ENCODE results near the gene ENTPD8. TPM values are rescaled to one million over a fixed set of nuclear protein-coding genes. Genes with fewer than 3 reads are reported as not detected.
A peak's percentile ranks its signal among the peaks of the same experiment; 100 is the strongest.

ENTPD8 gene
- total RNA-seq, 8 experiments from 2014 or later = 0.08 to 0.52 (median 0.21) TPM; not detected in 2

DNA sequence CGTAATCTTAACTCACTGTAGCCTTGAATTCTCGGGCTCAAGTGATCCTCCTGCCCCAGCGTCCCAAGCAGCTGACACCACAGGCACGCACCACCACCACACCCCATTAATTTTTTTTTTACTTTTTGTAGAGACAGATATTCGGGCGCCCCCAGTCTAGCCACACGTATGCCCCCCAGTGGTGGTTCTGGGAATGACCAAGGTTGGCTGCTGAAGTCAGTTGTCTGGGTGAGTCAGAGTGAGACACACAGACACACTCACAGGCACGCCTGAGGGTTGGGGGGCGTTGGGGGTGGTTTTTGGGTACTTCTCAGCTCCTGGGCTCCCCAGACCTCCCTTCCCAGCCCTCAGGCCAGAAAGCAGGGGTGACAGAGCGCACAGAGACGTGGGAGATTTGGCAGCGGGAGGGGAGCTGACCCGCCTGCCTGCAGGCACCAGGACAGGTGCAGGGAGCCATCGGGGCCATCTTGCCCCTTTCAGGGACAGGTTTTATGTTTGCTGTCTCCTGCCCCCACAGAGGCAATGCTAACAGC lies 4.2 kb upstream of the ENTPD8 start:
- peak; percentile 40 to 74 (median 48) for ATAC-seq (replicated peaks in 6 of 8)
- peaks cover 4 to 8% of the 10 kb centered on the region in 2 donors for H3K4me1 ChIP-seq (replicated peaks in 1 of 2)
- 0 to 69% (median 0%) methylated on average over 1 to 7 of the region's 14 CpGs; no CpG with 5 or more reads in 3 of the 10 experiments for WGBS, 10 experiments

DNA sequence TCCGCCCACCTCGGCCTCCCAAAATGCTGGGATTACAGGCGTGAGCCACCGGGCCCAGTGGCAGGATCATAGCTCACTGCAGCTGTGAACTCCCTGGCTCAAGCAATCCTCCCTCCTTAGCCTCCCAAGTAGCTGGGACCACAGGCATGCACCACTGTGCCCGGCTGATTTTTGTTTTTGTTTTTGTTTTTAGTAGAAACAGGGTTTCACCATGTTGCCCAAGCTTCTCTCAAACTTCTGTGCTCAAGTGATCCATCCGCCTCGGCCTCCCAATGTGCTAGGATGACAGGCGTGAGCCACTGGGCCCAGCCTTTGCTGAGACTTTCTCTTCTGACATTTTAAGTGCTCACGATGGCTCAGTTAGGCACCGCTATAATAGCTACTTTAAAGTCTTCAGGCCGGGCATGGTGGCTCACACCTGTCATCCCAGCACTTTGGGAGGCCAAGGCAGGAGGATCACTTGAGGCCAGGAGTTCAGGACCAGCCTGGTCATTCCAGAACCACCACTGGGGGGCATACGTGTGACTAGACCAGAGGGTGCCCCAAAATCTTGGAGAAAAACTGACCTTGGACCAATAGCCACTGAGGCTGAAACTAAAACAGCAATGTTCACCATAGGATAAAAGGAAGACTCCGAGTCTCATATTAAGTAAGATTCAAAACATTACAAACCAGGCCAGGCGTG lies 3.1 kb upstream of the ENTPD8 start:
- no peak for ATAC-seq (replicated peaks in 6 of 8)
- in situ Hi-C loops (cut with MboI; ENCODE audit: low pct_unique_long_range_greater_than_20kb in 2 of 9, low sequenced_read_pairs in 9 of 9, unreplicated experiment in 9 of 9) = loop anchor here in 1 of 9 experiments (25.0 kb wide), 1 partner anchor 157 kb away; the partner anchor contains the start of gene TOR4A
- 62 to 100% (median 86%) methylated on average over 1 to 9 of the region's 14 CpGs; no CpG with 5 or more reads in 4 of the 10 experiments for WGBS, 10 experiments
- Histone ChIP-seq H3K4me1 (replicated peaks in 1 of 2) (peaks cover 4 to 8% of the 10 kb centered on the region in 2 donors), H3K27ac (no peak overlapping the region), H3K4me3 (no peak overlapping the region)

More for the DNA sequence above, 4.2 kb upstream of the ENTPD8 start:
- H3K4me3 ChIP-seq = no peak overlapping the region
- no peak overlapping the region for H3K27ac ChIP-seq
- in situ Hi-C loops (cut with MboI; ENCODE audit: low pct_unique_long_range_greater_than_20kb in 2 of 9, low sequenced_read_pairs in 9 of 9, unreplicated experiment in 9 of 9) = loop anchor here in 1 of 9 experiments (25.0 kb wide), 1 partner anchor 158 kb away; the partner anchor contains the start of gene TOR4A

DNA sequence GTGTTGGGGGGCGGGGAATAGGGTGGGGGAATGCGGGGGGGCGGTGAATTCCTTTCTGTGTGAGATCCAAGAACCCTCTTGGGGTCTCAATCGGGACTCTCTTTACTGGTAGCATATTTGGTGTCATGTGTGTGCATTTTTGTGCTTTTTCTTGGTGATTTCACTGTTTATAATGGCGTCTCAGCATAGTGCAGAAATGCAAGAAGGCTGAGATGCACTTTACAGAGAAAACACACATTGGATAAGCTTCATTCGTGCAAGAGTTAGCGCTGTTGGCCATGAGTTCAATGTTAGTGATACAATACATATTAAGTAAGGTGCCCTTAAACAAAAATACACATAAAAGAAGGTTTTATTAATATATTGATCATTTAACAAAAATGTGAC lies 771 bp upstream of the ENTPD8 start:
- Histone ChIP-seq H3K4me3 (peak overlapping the region in 1 of 5 donors; percentile 21), H3K4me1 (replicated peaks in 1 of 2) (peaks cover 4 to 8% of the 10 kb centered on the region in 2 donors), H3K27ac (no peak overlapping the region)
- in situ Hi-C loops (cut with MboI; ENCODE audit: low pct_unique_long_range_greater_than_20kb in 2 of 9, low sequenced_read_pairs in 9 of 9, unreplicated experiment in 9 of 9) = loop anchor here in 1 of 9 experiments (25.0 kb wide), 1 partner anchor 155 kb away; the partner anchor contains the start of gene TOR4A
- no peak for ATAC-seq (replicated peaks in 6 of 8)
- 0 to 70% (median 30%) methylated on average over 1 to 4 of the region's 7 CpGs; no CpG with 5 or more reads in 1 of the 10 experiments for WGBS, 10 experiments

DNA sequence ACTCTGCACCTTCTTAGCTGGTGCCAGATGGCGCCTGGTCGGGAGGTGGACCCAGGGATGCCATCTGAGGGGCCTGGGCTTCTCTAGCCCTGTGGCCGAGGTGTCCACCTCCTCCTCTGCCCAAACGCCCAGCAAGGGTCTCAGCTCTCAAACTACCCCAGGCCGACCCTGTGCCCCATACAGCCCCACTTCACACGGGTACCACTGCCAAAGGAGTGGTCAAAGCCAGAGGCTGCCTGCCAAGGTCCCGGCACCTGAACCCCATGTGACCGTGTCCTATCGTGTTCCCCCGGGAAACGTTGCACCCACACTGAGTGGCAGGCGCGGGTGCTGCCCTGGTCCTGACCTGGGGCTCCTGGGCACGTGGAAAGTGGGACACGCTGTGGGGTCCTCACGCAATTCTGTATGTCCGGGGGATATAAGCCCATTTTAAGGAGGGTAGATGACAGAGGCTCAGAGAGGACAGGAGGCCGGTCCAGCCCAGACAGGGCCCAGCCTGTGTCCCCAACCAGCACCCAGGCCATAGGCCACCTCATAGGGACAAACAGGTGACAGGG lies 1.9 kb downstream of the ENTPD8 start:
- Histone ChIP-seq H3K4me1 (replicated peaks in 1 of 2) (peaks cover 0 to 4% of the 10 kb centered on the region in 2 donors), H3K4me3 (no peak overlapping the region), H3K27ac (no peak overlapping the region)
- 56 to 100% (median 80%) methylated on average over 2 to 3 of the region's 18 CpGs; no CpG with 5 or more reads in 5 of the 10 experiments for WGBS, 10 experiments
- in situ Hi-C loops (cut with MboI; ENCODE audit: low pct_unique_long_range_greater_than_20kb in 2 of 9, low sequenced_read_pairs in 9 of 9, unreplicated experiment in 9 of 9) = loop anchor here in 1 of 9 experiments (25.0 kb wide), 1 partner anchor 152 kb away; the partner anchor contains the start of gene TOR4A
- no peak for ATAC-seq (replicated peaks in 6 of 8)

DNA sequence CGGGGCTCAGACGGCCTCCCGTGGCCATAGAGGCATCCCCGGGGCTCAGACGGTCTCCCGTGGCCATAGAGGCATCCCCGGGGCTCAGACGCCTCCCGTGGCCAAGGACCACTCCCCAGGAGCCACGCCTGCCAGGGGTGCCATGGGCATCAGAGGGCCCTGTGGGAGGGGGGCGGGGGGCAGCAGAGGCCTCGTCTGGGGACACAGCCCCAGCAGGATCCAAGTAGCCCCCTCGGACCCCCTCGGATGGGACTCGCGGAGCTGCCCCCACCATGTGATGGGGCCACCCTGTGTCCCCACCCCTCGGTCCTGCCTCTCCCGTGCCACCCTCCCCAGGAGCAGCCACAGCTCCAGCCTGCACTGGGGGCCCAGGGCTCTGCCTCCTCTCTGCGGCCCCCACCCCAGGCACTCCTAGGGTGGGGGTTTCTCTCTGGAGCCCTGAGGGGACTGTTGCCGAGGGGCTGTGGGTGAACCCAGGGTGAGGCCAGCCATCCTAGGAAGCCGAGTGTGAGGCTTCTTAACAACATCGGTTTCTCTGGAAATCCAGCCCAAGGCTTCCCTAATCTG lies 2.5 kb downstream of the ENTPD8 start:
- no peak for ATAC-seq (replicated peaks in 6 of 8)
- Histone ChIP-seq H3K4me3 (no peak overlapping the region), H3K27ac (no peak overlapping the region), H3K4me1 (replicated peaks in 1 of 2) (peaks cover 0 to 4% of the 10 kb centered on the region in 2 donors)
- 20 to 80% methylated on average over 1 of the region's 22 CpGs; no CpG with 5 or more reads in 8 of the 10 experiments for WGBS, 10 experiments
- in situ Hi-C loops (cut with MboI; ENCODE audit: low pct_unique_long_range_greater_than_20kb in 2 of 9, low sequenced_read_pairs in 9 of 9, unreplicated experiment in 9 of 9) = loop anchor here in 1 of 9 experiments (25.0 kb wide), 1 partner anchor 151 kb away; the partner anchor contains the start of gene TOR4A

DNA sequence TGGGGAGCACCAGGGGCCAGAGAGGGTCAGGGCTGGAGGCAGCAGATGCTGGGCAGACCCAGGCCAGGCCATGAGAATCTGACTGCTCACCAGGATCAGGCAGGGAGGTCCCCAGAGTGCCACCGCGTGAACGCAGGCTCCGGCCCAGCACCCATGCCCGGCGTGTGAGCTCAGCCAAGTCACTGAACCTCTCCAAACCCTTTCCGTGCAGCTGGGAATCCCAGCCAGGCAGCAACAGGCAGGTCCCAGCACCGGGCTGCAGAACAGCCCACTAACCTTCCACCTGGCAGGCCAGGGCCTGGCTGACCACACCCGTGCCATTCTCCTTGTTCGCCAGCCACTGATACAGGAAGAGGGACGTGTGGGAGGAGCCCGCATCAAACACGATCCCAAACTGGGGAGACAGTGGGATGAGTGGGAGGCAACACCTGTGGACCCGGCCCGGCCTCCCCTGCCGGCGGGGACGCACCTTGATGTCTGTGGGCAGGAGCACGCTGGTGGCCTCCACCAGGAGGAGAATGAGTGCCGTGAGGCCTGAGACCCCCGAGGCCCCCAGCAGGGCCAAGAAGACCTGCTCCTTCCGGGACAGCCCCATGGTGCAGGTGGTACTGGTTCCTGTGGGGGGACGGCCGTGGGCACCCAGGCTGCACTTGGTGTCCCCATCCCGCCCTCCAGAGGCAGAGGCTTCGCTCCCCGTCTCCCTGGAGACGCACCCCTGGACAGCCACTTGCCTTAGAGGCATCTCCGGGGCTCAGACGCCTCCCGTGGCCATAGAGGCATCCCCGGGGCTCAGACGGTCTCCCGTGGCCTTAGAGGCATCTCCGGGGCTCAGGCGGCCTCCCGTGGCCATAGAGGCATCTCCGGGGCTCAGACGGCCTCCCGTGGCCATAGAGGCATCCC lies 3.2 kb downstream of the ENTPD8 start:
- H3K4me1 ChIP-seq (replicated peaks in 1 of 2) = peaks cover 0 to 4% of the 10 kb centered on the region in 2 donors
- in situ Hi-C loops (cut with MboI; ENCODE audit: low pct_unique_long_range_greater_than_20kb in 2 of 9, low sequenced_read_pairs in 9 of 9, unreplicated experiment in 9 of 9) = loop anchor here in 1 of 9 experiments (25.0 kb wide), 1 partner anchor 151 kb away; the partner anchor contains the start of gene TOR4A
- WGBS, 10 experiments = 0 to 84% (median 75%) methylated on average over 1 to 6 of the region's 40 CpGs; no CpG with 5 or more reads in 6 of the 10 experiments
- H3K27ac ChIP-seq = no peak overlapping the region
- H3K4me3 ChIP-seq = no peak overlapping the region
- no peak for ATAC-seq (replicated peaks in 6 of 8)

DNA sequence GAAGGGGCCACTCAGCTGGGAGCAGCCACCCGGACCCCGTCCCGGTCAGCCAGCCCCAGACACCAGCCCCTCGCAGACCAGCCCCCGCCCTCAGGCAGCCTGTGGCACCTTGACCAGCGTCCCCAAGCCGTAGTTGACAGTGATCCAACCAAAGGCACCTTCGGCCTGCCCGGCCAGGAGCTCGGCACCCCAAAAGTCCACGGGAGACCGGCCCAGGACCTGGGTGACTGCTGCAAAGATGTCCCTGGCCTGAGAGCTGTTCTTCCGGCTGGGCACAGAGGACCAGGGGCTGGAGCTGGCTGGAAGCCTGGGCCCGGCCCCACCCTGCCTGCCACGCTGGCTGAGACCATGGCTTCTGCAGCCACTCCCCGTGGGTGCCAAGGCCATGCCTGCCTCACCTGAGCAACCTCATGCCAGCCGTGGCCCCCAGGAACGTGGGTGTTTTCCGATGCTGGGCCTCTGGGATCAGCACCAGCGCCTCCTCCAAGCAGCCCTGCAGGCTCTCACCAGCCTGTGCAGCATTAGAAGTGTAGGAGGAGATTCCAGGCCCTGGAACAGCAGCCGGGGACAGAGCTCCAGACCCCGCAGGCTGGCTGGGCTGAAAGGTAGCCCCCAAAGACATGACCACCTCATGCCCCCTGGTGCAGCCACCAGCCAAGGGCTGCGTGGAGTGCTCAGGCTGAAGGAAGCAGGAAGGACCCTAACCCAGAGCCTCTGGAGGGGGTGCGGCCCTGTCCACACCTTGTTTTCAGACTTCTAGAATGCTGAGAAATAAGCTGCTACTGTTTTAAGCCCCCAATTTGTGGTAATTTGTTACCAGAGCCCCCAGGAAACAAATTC lies 4.2 kb downstream of the ENTPD8 start:
- Histone ChIP-seq H3K4me1 (replicated peaks in 1 of 2) (peaks cover 0 to 4% of the 10 kb centered on the region in 2 donors), H3K27ac (no peak overlapping the region), H3K4me3 (no peak overlapping the region)
- WGBS, 10 experiments = 57 to 64% (median 60%) methylated on average over 1 to 5 of the region's 24 CpGs; no CpG with 5 or more reads in 7 of the 10 experiments
- in situ Hi-C loops (cut with MboI; ENCODE audit: low pct_unique_long_range_greater_than_20kb in 2 of 9, low sequenced_read_pairs in 9 of 9, unreplicated experiment in 9 of 9) = loop anchor here in 1 of 9 experiments (25.0 kb wide), 1 partner anchor 150 kb away; the partner anchor contains the start of gene TOR4A
- ATAC-seq (replicated peaks in 6 of 8) = no peak

DNA sequence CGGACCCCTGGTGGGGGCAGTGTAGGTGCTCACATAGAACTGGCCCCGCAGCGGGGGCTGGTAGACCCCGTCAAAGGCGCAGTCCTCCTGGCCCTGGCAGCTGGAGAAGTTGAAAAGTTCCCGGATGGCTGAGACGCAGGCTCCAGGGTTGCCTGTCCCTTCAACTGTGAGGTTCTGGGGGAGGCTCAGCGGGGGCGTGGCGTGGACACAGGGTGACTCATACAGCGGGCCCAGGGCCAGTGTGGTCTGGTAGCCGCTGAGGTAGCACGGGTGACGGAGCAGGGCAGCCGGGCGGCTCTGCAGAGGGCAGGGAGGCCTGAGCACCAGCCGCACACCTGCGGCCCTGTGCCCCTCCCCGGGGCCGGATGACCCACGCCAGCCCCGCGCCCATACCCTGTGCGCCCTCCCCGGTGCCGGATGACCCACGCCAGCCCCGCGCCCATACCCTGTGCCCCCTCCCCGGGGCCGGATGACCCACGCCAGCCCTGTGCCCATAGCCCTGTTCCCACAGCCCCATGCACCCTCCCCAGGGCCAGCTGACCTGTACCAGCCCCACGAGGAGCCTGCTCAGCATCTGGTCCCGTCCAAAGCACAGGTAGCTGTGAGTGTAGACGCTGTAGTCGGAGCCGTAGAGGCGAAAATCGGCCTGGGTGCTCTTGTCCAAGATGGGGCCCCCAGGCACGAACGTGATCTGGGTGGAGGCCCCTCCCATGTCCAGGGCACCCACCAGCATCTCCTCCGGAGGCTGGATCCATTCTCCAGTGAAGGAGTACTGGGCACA lies 5.0 kb downstream of the ENTPD8 start:
- WGBS, 10 experiments = 65 to 100% methylated on average over 1 to 4 of the region's 42 CpGs; no CpG with 5 or more reads in 8 of the 10 experiments
- ATAC-seq (replicated peaks in 6 of 8) = peak; percentile 61 to 97 (median 72)
- no peak overlapping the region for H3K4me3 ChIP-seq
- H3K27ac ChIP-seq = no peak overlapping the region
- in situ Hi-C loops (cut with MboI; ENCODE audit: low pct_unique_long_range_greater_than_20kb in 2 of 9, low sequenced_read_pairs in 9 of 9, unreplicated experiment in 9 of 9) = loop anchor here in 1 of 9 experiments (25.0 kb wide), 1 partner anchor 149 kb away; the partner anchor contains the start of gene TOR4A
- no peaks in the 10 kb centered on the region for H3K4me1 ChIP-seq (replicated peaks in 1 of 2)

DNA sequence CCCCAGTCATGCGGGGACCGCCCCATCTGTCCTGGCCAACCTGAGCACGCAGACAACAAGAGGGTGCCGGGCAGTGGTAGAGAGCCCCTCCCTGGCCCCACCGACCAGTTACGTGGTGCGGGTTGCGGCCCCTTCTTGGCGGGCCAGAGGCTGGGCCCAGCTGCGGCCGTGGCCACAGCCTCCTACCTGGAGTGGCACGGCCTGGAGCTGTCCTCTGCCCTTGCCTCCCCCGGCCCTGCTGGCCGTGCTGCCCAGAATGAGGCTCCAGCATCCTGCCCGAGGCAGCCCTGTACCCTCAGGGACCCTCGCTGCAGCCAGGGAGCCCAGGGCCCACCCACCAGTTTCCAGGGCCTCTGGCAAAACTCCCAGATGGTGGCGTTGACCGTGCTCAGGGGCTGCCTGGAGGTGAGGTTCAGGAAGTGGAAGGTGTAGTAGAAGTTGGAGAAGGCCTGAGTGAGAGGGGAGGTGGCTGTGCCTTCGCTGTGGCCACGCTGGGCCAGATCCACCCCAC lies 5.7 kb downstream of the ENTPD8 start:
- in situ Hi-C loops (cut with MboI; ENCODE audit: low pct_unique_long_range_greater_than_20kb in 2 of 9, low sequenced_read_pairs in 9 of 9, unreplicated experiment in 9 of 9) = loop anchor here in 1 of 9 experiments (25.0 kb wide), 1 partner anchor 148 kb away; the partner anchor contains the start of gene TOR4A
- WGBS, 10 experiments = 80% methylated on average over 2 to 3 of the region's 20 CpGs; no CpG with 5 or more reads in 8 of the 10 experiments

DNA sequence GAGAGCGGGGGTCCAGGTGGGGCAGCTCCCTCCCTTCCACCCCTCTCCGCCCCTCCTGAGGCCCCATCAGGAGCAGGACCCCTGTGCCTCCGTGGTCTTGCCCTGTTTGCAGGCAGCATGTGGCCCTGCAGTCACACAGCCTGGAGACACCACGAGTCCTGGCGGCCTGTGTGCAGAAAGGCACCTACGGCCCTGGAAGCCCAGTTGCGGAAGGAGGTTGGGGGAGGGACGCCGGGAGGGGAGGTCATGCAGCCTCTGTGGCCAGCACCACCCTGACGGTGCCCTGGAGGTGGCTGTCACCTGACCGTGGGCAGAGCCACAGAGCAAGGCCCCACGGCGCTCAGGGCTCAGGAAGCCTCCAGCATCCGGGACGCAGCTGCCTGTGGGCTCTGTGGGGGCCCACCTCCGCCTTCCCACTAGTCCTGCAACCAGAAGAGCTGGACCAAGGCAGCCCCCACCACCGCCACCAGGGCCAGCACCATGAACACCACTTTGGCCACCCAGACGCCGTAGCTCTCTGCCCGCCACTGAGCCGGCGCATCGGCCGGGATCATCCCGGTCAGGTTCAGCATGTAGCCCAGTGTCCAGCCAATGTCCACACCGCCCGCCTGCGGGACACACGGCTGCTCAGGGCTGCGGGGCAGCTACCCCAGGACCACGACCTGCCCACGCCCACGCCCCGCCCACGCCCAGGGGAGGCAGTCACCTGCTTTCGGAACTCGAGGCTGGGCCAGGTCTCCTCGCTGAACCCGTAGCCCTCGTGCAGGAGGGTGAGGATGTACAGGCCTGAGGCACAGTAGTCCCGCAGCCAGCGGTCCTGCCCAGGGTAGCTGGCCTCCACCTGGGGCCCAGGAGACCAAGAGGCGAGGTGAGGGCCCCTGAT lies 6.4 kb downstream of the ENTPD8 start:
- 60 to 75% (median 67%) methylated on average over 1 to 3 of the region's 43 CpGs; no CpG with 5 or more reads in 7 of the 10 experiments for WGBS, 10 experiments
- in situ Hi-C loops (cut with MboI; ENCODE audit: low pct_unique_long_range_greater_than_20kb in 2 of 9, low sequenced_read_pairs in 9 of 9, unreplicated experiment in 9 of 9) = loop anchor here in 1 of 9 experiments (25.0 kb wide), 1 partner anchor 147 kb away; the partner anchor contains the start of gene TOR4A
- no peak overlapping the region for H3K4me3 ChIP-seq
- no peak overlapping the region for H3K27ac ChIP-seq
- ATAC-seq (replicated peaks in 6 of 8) = peak in 1 of 8 experiments; percentile 2
- no peaks in the 10 kb centered on the region for H3K4me1 ChIP-seq (replicated peaks in 1 of 2)

More for the DNA sequence above, 5.7 kb downstream of the ENTPD8 start:
- no peak overlapping the region for H3K27ac ChIP-seq
- no peak for ATAC-seq (replicated peaks in 6 of 8)
- no peak overlapping the region for H3K4me3 ChIP-seq
- no peaks in the 10 kb centered on the region for H3K4me1 ChIP-seq (replicated peaks in 1 of 2)
